Suppressor macrophage treated with lipopolysaccharide for 1 hour (primary cell): ENCODE results near the gene ZNF366.

Experiments used
- DNase-seq, 3 donors: peaks; one replicate each; pipeline ENCODE4 v3.0.0-alpha.2; 2020 to 2022

The ZNF366 gene

GRCh38 chr5:72488756-72489155, 18.5 kb downstream of the ZNF366 start:
- peak; percentile 50 to 75 (median 64) for DNase-seq

DNA sequence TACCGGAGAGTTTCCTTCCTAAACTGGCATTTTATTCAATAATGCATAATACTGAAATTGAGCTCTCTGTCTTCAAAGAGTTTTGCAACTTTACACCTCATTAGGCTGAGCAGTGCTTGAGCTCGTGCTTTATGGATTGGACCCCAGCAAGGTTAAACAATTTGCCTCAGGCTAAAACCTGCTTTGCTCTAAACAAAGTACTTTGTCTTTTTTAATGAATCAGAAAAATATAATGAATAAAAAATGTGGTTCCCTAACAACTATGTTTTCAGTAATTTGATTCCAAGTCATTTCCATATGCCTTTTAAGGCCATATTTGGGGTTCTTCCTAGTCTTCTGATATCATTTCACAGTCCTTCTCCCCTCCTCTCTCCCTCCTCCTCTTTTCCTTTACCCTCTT, 20.0 kb downstream of the ZNF366 start:
- no peak for DNase-seq

GRCh38 chr5:72486371-72486770, 20.8 kb downstream of the ZNF366 start:
- DNase-seq: no peak

DNA sequence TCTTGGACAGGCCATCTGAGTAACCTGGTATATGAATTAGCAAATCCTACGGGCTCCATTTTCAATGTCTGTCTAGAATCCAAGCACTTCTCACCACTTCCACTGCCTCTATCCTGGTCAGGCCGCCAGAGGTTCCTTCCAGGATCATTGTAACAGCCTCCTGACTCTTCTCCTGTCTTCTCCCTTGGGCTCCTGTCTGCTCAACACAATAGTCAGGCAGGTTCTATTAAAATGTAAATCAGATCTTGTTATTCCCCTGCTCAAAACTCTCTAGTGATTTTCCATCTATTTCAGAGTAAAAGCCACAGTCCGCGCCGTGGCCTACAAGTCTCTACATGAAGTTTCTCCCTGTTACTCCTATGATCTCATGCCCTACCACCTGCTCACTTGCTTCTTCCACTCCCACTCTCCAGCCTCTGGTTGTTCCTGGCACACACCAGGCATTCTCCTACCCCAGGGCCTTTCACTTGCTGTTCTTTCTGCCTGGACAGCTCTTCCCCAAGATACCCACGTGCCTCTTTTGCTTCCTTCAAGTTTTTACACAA, 21.7 kb downstream of the ZNF366 start:
- peak in 1 of 3 donors; percentile 24 for DNase-seq

GRCh38 chr5:72482046-72482445, 25.2 kb downstream of the ZNF366 start:
- DNase-seq: no peak

DNA sequence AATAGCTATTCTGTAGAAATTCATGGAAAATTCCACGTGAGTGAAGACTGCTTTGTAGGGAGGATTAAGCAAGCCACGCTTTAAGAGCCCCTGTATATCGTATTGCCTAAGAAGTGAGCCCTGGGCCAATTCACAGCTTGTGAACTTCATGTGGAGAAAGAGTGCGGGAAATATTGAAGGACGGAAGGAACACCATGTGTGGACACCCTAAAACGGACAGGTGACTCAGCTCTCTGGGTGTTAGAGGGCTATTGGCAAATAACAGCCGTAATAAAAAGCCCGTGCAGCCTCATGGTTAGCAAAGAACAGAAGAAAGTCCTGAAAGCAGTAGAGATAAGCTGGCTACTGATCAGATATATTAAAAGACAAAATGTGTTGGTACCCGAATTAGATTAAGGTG, 26.4 kb downstream of the ZNF366 start:
- peak; percentile 42 to 55 (median 45) for DNase-seq

- no peak for DNase-seq
Observed at GRCh38 chr5:72479921-72480320, 27.3 kb downstream of the ZNF366 start.

DNA sequence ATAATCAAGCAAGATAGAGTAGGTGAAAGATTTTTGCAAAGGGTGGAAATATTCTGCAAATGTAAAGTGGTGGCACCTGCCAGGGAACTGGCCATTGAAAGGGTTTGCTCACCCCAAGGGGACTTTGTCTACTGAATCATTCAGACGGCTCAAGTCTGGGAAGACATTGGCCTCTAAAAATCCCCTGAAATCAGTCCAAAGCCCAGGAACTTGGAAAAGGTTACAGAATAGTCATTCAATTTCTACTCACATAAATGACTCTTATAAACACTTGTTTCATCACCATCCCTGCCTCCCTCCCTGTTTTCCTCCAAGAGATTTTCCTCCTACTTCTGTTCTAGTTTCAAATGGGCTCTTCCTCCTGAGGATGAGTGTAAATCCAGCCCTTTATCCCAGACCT, 28.5 kb downstream of the ZNF366 start:
- DNase-seq: peak; percentile 54 to 64 (median 62)

- DNase-seq: no peak
Observed at GRCh38 chr5:72478276-72478675, 28.9 kb downstream of the ZNF366 start.

- no peak for DNase-seq
Observed at GRCh38 chr5:72477644-72478043, 29.6 kb downstream of the ZNF366 start.

DNA sequence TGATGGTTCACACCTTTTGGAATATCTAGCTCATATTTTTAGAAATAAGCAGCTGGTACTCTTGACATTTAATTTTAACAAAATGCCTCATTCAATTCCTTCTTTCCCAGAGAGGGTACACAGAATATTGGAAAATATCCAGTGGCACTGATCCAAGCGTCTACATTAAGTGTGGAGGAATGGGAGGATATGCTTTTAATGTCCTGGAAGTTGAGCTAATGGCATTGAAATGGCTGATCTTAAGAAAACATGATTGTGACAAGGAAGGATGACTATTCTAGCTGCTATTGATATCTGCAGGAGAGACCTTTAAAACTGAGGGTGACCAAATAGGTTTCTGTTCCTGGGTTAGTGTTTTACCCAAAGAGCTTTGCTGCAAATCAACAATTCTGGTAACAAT, 30.0 kb downstream of the ZNF366 start:
- no peak for DNase-seq

- DNase-seq: peak; percentile 69 to 86 (median 76)
Observed at GRCh38 chr5:72476721-72477120, 30.5 kb downstream of the ZNF366 start.

DNA sequence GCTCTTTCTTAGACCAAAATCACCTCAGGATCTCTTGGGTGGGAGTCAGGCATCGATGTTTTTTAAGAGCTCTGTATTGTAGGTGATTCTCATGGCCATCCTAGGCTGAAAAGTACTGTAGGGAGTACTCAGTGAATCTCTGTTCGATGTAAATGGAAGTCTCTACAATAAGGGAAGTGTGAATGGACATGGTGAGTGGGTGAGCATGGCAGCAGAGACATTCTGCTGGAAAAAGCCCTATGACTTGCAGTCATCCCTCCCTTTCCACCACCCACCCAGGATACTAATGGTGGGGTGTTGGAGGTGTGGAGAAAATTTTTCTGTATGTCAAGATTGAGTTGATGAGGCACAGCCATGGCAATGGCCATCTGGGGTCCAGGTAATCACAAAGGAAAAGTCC, 30.9 kb downstream of the ZNF366 start:
- peak; percentile 59 to 71 (median 67) for DNase-seq

DNA sequence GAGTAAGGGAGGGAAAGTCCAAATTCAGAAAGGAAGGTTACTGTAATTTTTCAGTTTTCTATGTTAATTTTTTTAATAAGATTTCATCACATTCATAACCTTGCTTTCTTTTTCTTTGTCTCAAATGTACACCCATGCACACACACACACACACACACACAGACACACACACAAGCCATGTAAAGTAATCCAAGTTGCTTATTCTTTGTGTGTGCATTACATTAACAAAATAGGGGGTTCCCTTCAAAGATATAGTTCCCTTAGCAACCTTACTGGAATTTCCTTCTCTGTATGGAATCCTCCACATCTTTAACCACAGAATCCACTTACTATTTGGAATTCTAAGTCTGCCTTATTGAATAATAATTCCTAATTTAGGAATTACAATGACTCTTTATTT, 32.7 kb downstream of the ZNF366 start:
- DNase-seq: peak; percentile 53 to 64 (median 56)

- no peak for DNase-seq
Observed at GRCh38 chr5:72474046-72474500, 33.1 kb downstream of the ZNF366 start.

- DNase-seq: peak; percentile 86 to 91 (median 90)
Observed at GRCh38 chr5:72472666-72473422, 34.4 kb downstream of the ZNF366 start.

DNA sequence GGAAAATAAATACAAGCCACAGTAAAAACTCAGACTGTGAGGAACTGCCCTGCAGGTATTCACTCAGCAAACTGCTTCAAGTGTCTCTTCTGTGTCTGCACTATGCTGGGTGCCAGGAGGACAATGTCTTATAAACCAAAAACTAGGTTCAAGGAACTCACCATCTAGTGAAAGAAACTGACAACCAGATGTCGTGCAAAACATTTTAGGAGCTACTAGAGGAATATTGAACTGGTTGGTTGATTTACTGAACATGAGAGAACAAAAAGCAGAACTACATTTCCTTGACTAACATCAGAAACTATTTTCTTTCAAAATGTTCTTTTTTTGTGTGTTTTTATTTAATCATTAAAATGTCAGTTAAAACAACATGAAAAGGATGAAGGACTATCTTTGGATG, 35.2 kb downstream of the ZNF366 start:
- peak in 1 of 3 donors; percentile 37 for DNase-seq

- DNase-seq: peak in 2 of 3 donors; percentile 23 to 41
Observed at GRCh38 chr5:72470826-72471225, 36.4 kb downstream of the ZNF366 start.

GRCh38 chr5:72468606-72469005, 38.6 kb downstream of the ZNF366 start:
- peak in 2 of 3 donors; percentile 25 to 36 for DNase-seq

- DNase-seq: peak; percentile 68 to 86 (median 85)
Observed at GRCh38 chr5:72468024-72468423, 39.2 kb downstream of the ZNF366 start.

GRCh38 chr5:72467461-72467860, 39.7 kb downstream of the ZNF366 start:
- no peak for DNase-seq

- DNase-seq: peak; percentile 39 to 49 (median 44)
Observed at GRCh38 chr5:72465601-72466563, 41.3 kb downstream of the ZNF366 start.

DNA sequence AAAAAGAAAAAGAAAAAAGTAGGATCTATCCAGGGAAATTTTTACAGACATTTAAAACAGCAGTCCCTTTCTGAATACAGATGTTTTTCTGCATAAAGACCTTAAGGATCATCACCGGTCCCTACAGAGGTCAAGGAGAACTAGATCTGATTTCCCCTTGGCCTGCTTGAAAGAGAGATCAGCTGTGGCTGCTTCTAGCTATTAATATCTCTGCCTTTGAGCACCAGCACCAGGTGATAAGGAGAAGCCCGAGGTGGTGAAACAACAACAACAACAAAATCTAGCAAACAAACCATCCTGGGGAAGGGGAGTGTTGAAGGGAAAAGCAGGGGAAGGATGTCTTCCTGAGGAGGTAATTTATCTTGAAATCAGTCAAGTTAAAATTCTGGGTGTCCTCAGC, 42.1 kb downstream of the ZNF366 start:
- DNase-seq: no peak
